B cell (primary cell): ENCODE measurements around the gene ANO2.

Experiments
- EZH2 ChIP-seq: IDR thresholded peaks from 2 replicates; pipeline ENCODE4 v1.6.1; 2012; ENCODE audit warnings: borderline replicate concordance, low read depth, mild to moderate bottlenecking, moderate library complexity, low read length; ENCODE audit not compliant: insufficient read depth, poor library complexity, severe bottlenecking
- TF ChIP-seq, protein P1 (sequence below): fragments of 200-600 bp; IDR thresholded peaks from one replicate; pipeline ENCODE4 v1.8.0; 2022; ENCODE audit warnings: antibody characterized with exemption, mild to moderate bottlenecking

DNA sequence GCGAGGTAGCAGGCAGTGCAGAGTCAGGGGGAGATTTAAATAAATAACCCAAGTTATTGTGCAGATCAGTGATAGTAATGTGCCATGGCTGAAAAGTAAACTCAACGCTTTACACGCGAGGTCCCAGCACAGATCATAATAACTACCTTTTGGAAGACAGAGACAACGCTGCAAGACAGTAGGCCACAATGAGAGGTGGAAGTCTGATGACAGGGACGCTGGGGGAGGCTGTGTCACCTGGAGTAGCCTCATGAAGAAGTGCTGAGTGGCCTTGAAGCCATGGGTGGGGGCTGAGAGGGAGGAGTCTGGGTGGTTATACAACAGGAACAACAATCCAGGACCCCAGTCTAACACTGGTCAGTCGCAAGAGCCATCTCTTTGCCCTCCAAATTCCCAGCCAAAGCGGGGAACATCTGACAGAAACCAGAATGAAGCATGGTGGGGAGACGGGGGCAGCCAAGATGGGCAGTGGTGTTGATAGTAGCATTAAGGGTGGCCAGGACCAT, 28.2 kb downstream of the ANO2 start:
- TF ChIP-seq EZH2: no peak
- TF ChIP-seq, protein P1, sequence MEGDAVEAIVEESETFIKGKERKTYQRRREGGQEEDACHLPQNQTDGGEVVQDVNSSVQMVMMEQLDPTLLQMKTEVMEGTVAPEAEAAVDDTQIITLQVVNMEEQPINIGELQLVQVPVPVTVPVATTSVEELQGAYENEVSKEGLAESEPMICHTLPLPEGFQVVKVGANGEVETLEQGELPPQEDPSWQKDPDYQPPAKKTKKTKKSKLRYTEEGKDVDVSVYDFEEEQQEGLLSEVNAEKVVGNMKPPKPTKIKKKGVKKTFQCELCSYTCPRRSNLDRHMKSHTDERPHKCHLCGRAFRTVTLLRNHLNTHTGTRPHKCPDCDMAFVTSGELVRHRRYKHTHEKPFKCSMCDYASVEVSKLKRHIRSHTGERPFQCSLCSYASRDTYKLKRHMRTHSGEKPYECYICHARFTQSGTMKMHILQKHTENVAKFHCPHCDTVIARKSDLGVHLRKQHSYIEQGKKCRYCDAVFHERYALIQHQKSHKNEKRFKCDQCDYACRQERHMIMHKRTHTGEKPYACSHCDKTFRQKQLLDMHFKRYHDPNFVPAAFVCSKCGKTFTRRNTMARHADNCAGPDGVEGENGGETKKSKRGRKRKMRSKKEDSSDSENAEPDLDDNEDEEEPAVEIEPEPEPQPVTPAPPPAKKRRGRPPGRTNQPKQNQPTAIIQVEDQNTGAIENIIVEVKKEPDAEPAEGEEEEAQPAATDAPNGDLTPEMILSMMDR: no peak
